HEK293 (cell line): Measurements from ENCODE around the gene KIF2C.

Experiments used
- CTCF ChIA-PET: fragments of 350-600 bp; formaldehyde crosslinking; extraction: SDS; loops from one replicate; lab custom pipeline; 2021; ENCODE audit warnings: antibody characterized with exemption; lab: Yijun Ruan, JAX
- POLR2A ChIA-PET: fragments of 300-600 bp; formaldehyde crosslinking; extraction: SDS; loops from one replicate; lab custom pipeline; 2020; ENCODE audit warnings: antibody characterized with exemption, inconsistent platforms; lab: Yijun Ruan, JAX
- H3K27ac ChIP-seq: fragments of 200-500 bp; sonication (Bioruptor generic); 2 replicates; pipeline ENCODE4 v1.5.1; 2014; ENCODE audit warnings: low read depth, low read length, control low read depth, inconsistent platforms; ENCODE audit errors: extremely low read depth
- H3K36me3 ChIP-seq, 2 experiments: fragments of 200-500 bp in 1 of 2; sonication (Bioruptor generic) in 1 of 2; 1 replicate in 1 of 2; 2 replicates in 1 of 2; pipeline ENCODE4 v1.5.1; 2014 to 2017; ENCODE audit warnings: inconsistent platforms in 2 of 2, low read length in 2 of 2; ENCODE audit not compliant: control insufficient read depth in 2 of 2, insufficient read depth in 1 of 2
- H3K4me1 ChIP-seq: fragments of 200-500 bp; sonication (Bioruptor generic); 2 replicates; pipeline ENCODE4 v1.5.1; 2014; ENCODE audit warnings: mild to moderate bottlenecking, low read length, inconsistent platforms; ENCODE audit not compliant: control insufficient read depth, insufficient read depth
- H3K4me3 ChIP-seq: 2 replicates; pipeline ENCODE4 v1.5.1; 2011; ENCODE audit warnings: low read depth, mild to moderate bottlenecking, control low read depth, low read length, moderate library complexity
- H3K9me3 ChIP-seq: fragments of 200-500 bp; sonication (Bioruptor generic); 2 replicates; pipeline ENCODE4 v1.5.1; 2014; ENCODE audit warnings: low read depth, low read length, inconsistent platforms; ENCODE audit not compliant: control insufficient read depth, insufficient read depth
- GFI1B ChIP-seq: fragments of 450-650 bp; formaldehyde crosslinking; IDR thresholded peaks from 2 replicates; pipeline ENCODE4 v1.5.1; 2016; ENCODE audit warnings: missing biosample characterization, missing genetic modification characterization
- PRDM1 ChIP-seq: fragments of 450-650 bp; formaldehyde crosslinking; IDR thresholded peaks from 2 replicates; pipeline ENCODE4; 2016; ENCODE audit warnings: missing biosample characterization, missing genetic modification characterization
- RBAK ChIP-seq: fragments of 450-650 bp; formaldehyde crosslinking; IDR thresholded peaks from 2 replicates; pipeline ENCODE4 v1.5.1; 2016; ENCODE audit warnings: missing biosample characterization, missing genetic modification characterization
- ZFP69B ChIP-seq: fragments of 450-650 bp; formaldehyde crosslinking; IDR thresholded peaks from 2 replicates; pipeline ENCODE4 v1.5.1; 2016; ENCODE audit warnings: missing biosample characterization, missing genetic modification characterization
- ZIC2 ChIP-seq: fragments of 450-650 bp; formaldehyde crosslinking; IDR thresholded peaks from 2 replicates; pipeline ENCODE4 v1.5.1; 2016; ENCODE audit warnings: missing biosample characterization, missing genetic modification characterization
- ZNF112 ChIP-seq: fragments of 450-650 bp; formaldehyde crosslinking; IDR thresholded peaks from 2 replicates; pipeline ENCODE4 v1.5.0; 2017; ENCODE audit warnings: missing biosample characterization, missing genetic modification characterization
- ZNF121 ChIP-seq: fragments of 450-650 bp; formaldehyde crosslinking; IDR thresholded peaks from 2 replicates; pipeline ENCODE4 v1.5.1; 2016; ENCODE audit warnings: missing biosample characterization, missing genetic modification characterization
- ZNF202 ChIP-seq: fragments of 450-650 bp; formaldehyde crosslinking; IDR thresholded peaks from 2 replicates; pipeline ENCODE4 v1.5.1; 2016; ENCODE audit warnings: missing biosample characterization, missing genetic modification characterization, borderline replicate concordance
- ZNF23 ChIP-seq: fragments of 450-650 bp; formaldehyde crosslinking; IDR thresholded peaks from 2 replicates; pipeline ENCODE4 v1.5.1; 2016; ENCODE audit warnings: missing biosample characterization, missing genetic modification characterization, borderline replicate concordance
- ZNF26 ChIP-seq: fragments of 450-650 bp; formaldehyde crosslinking; IDR thresholded peaks from 2 replicates; pipeline ENCODE4 v1.5.1; 2016; ENCODE audit warnings: missing biosample characterization, missing genetic modification characterization
- ZNF362 ChIP-seq: fragments of 450-650 bp; formaldehyde crosslinking; IDR thresholded peaks from 2 replicates; pipeline ENCODE4 v1.5.1; 2016; ENCODE audit warnings: missing biosample characterization, missing genetic modification characterization
- ZNF391 ChIP-seq: fragments of 450-650 bp; formaldehyde crosslinking; IDR thresholded peaks from 2 replicates; pipeline ENCODE4 v1.5.1; 2016; ENCODE audit warnings: low read depth, missing biosample characterization, missing genetic modification characterization, borderline replicate concordance
- ZNF555 ChIP-seq: fragments of 450-650 bp; formaldehyde crosslinking; conservative IDR thresholded peaks from 2 replicates; pipeline ENCODE4 v1.5.1; 2017; ENCODE audit warnings: missing biosample characterization, mild to moderate bottlenecking, missing genetic modification characterization, inconsistent platforms
- ZNF561 ChIP-seq: fragments of 450-650 bp; IDR thresholded peaks from 2 replicates; pipeline ENCODE4 v1.5.1; 2018; ENCODE audit warnings: missing biosample characterization, missing genetic modification characterization, borderline replicate concordance
- ZNF571 ChIP-seq: fragments of 450-650 bp; formaldehyde crosslinking; IDR thresholded peaks from 2 replicates; pipeline ENCODE4 v1.5.0; 2017; ENCODE audit warnings: missing biosample characterization, missing genetic modification characterization
- ZNF670 ChIP-seq: fragments of 450-650 bp; formaldehyde crosslinking; IDR thresholded peaks from 2 replicates; pipeline ENCODE4 v1.5.1; 2016; ENCODE audit warnings: missing biosample characterization, missing genetic modification characterization, low read depth
- ZNF704 ChIP-seq: fragments of 450-650 bp; formaldehyde crosslinking; IDR thresholded peaks from 2 replicates; pipeline ENCODE4 v1.5.1; 2016; ENCODE audit warnings: missing biosample characterization, missing genetic modification characterization
- ZNF792 ChIP-seq: fragments of 450-650 bp; formaldehyde crosslinking; IDR thresholded peaks from 2 replicates; pipeline ENCODE4 v1.5.1; 2016; ENCODE audit warnings: missing biosample characterization, missing genetic modification characterization
- TF ChIP-seq, protein P1 (sequence below): fragments of 450-650 bp; formaldehyde crosslinking; IDR thresholded peaks from 2 replicates; pipeline ENCODE4 v1.5.0; 2017; ENCODE audit warnings: missing biosample characterization, missing genetic modification characterization, borderline replicate concordance
- TF ChIP-seq, protein P2 (sequence below): fragments of 450-650 bp; formaldehyde crosslinking; IDR thresholded peaks from 2 replicates; pipeline ENCODE4 v1.5.1; 2016; ENCODE audit warnings: missing biosample characterization, missing genetic modification characterization

The KIF2C gene

DNA sequence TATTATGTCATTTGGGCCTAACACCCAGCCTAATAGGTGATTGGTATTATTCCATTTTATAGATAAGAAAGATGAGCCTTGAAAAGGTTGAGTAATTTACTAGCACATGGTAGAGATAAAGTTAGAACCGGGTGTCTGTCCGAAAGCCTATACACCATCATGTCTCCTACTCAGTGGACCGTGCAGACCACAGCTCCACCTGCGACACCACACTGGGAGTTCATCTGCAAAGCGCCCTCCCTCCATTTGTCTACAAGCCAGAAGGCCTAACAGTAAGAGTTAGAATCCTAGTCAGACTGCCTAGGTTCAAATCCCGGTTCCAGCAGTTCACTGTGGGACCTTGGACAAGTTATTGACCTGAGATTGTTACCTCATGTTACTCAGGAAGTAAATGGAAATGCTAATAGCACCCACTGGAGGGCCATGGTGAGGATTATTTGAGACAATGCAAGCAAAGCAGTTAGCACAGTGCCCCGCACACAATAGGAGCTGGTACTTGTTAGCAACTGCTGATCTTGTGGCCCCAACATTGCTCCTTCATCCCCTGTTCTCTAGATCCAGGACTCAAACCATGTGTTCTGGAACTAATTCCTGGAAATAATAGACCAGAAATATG lies 44.7 kb upstream of the KIF2C start:
- Histone ChIP-seq H3K36me3 (no peaks in the 10 kb centered on the region), H3K27ac (no peak overlapping the region), H3K4me3 (no peak overlapping the region), H3K4me1 (no peaks in the 10 kb centered on the region), H3K9me3 (no peaks in the 10 kb centered on the region)
- ChIA-PET CTCF (no interaction called here), POLR2A (no interaction called here)
- TF ChIP-seq, protein P1, sequence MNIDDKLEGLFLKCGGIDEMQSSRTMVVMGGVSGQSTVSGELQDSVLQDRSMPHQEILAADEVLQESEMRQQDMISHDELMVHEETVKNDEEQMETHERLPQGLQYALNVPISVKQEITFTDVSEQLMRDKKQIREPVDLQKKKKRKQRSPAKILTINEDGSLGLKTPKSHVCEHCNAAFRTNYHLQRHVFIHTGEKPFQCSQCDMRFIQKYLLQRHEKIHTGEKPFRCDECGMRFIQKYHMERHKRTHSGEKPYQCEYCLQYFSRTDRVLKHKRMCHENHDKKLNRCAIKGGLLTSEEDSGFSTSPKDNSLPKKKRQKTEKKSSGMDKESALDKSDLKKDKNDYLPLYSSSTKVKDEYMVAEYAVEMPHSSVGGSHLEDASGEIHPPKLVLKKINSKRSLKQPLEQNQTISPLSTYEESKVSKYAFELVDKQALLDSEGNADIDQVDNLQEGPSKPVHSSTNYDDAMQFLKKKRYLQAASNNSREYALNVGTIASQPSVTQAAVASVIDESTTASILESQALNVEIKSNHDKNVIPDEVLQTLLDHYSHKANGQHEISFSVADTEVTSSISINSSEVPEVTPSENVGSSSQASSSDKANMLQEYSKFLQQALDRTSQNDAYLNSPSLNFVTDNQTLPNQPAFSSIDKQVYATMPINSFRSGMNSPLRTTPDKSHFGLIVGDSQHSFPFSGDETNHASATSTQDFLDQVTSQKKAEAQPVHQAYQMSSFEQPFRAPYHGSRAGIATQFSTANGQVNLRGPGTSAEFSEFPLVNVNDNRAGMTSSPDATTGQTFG (tag by site-specific recombination) = no peak
- TF ChIP-seq, protein P2, sequence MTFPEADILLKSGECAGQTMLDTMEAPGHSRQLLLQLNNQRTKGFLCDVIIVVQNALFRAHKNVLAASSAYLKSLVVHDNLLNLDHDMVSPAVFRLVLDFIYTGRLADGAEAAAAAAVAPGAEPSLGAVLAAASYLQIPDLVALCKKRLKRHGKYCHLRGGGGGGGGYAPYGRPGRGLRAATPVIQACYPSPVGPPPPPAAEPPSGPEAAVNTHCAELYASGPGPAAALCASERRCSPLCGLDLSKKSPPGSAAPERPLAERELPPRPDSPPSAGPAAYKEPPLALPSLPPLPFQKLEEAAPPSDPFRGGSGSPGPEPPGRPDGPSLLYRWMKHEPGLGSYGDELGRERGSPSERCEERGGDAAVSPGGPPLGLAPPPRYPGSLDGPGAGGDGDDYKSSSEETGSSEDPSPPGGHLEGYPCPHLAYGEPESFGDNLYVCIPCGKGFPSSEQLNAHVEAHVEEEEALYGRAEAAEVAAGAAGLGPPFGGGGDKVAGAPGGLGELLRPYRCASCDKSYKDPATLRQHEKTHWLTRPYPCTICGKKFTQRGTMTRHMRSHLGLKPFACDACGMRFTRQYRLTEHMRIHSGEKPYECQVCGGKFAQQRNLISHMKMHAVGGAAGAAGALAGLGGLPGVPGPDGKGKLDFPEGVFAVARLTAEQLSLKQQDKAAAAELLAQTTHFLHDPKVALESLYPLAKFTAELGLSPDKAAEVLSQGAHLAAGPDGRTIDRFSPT = no peak
- no peak for TF ChIP-seq GFI1B (tag by site-specific recombination)
- no peak for TF ChIP-seq ZNF391
- no peak for TF ChIP-seq PRDM1 (tag by site-specific recombination)
- no peak for TF ChIP-seq ZNF704 (tag by site-specific recombination)
- no peak for TF ChIP-seq ZNF112 (tag by site-specific recombination)
- no peak for TF ChIP-seq RBAK
- no peak for TF ChIP-seq ZNF555 (tag by site-specific recombination)
- TF ChIP-seq ZNF202 (tag by site-specific recombination) = no peak
- TF ChIP-seq ZNF670 (tag by site-specific recombination) = no peak
- no peak for TF ChIP-seq ZNF792 (tag by site-specific recombination)
- TF ChIP-seq ZNF26 (tag by site-specific recombination) = no peak
- no peak for TF ChIP-seq ZNF23 (tag by site-specific recombination)
- TF ChIP-seq ZNF561 (tag by site-specific recombination) = no peak

- no peak overlapping the region for H3K27ac ChIP-seq
- ChIA-PET CTCF (no interaction called here), POLR2A (no interaction called here)
- H3K9me3 ChIP-seq = no peaks in the 10 kb centered on the region
- no peak overlapping the region for H3K4me3 ChIP-seq
- TF ChIP-seq ZNF362 (tag by site-specific recombination) (no peak), ZFP69B (tag by site-specific recombination) (no peak), ZIC2 (tag by site-specific recombination) (no peak), ZNF121 (tag by site-specific recombination) (peak; percentile 87), ZNF571 (tag by site-specific recombination) (no peak)
- TF ChIP-seq, all 188 proteins: peak for 1
- no peaks in the 10 kb centered on the region for H3K36me3 ChIP-seq
- 0 out of 2 replicates have a peak, but pooled peaks cover 2% of the 10 kb centered on the region for H3K4me1 ChIP-seq
Measured at GRCh38 chr1:44695671-44696070, 44.0 kb upstream of the KIF2C start.
